Neural cell (in vitro differentiated cells): ENCODE data around the gene NELL2. TPM values are rescaled to one million over a fixed set of nuclear protein-coding genes. Genes with fewer than 3 reads are reported as not detected.
"Not testable (repeated sequence)": the region's sequence is repeated elsewhere in the genome, so short reads cannot be mapped to it uniquely, and the experiment has no call there.

Experiments
- H2AFZ ChIP-seq: fragments of 200-600, 300-800 bp; sonication (generic), shearing (Covaris generic); 2 replicates; pipeline ENCODE4 v1.6.0; 2014; ENCODE audit warnings: low read depth, mild to moderate bottlenecking, antibody characterized with exemption, low read length, moderate library complexity
- H3F3A ChIP-seq: fragments of 200-600 bp; shearing (Covaris generic); 2 replicates; pipeline ENCODE4 v1.6.1; 2016; ENCODE audit warnings: mild to moderate bottlenecking, moderate library complexity, mixed read lengths, antibody characterized with exemption, low read length; ENCODE audit not compliant: insufficient read depth, poor library complexity, severe bottlenecking
- H3K27ac ChIP-seq: fragments of 200-600, 300-800 bp; sonication (generic), shearing (Covaris generic); 2 replicates; pipeline ENCODE4 v1.5.1; 2014; ENCODE audit warnings: mild to moderate bottlenecking, low read length, moderate library complexity
- H3K27me3 ChIP-seq: fragments of 300-800, 200-600 bp; sonication (generic), shearing (Covaris generic); 2 replicates; pipeline ENCODE4 v1.6.0; 2014; ENCODE audit warnings: mild to moderate bottlenecking, low read depth, low read length, moderate library complexity; ENCODE audit not compliant: insufficient read depth
- H3K36me3 ChIP-seq: fragments of 300-800, 200-600 bp; sonication (generic), shearing (Covaris generic); 2 replicates; pipeline ENCODE4 v1.5.1; 2014; ENCODE audit warnings: mild to moderate bottlenecking, antibody characterized with exemption, low read length, moderate library complexity; ENCODE audit not compliant: insufficient read depth
- H3K4me2 ChIP-seq: fragments of 300-800, 200-600 bp; sonication (generic), shearing (Covaris generic); 2 replicates; pipeline ENCODE4 v1.6.0; 2014; ENCODE audit warnings: mild to moderate bottlenecking, low read length
- H3K4me3 ChIP-seq: fragments of 300-800, 200-600 bp; sonication (generic), shearing (Covaris generic); 2 replicates; pipeline ENCODE4 v1.5.1; 2014; ENCODE audit warnings: mild to moderate bottlenecking, low read length, moderate library complexity
- H3K79me2 ChIP-seq: fragments of 200-600 bp; shearing (Covaris generic); replicated peaks from 2 replicates; pipeline ENCODE4 v1.6.0; 2014; ENCODE audit warnings: mild to moderate bottlenecking, low read length, moderate library complexity; ENCODE audit not compliant: insufficient read depth
- H3K9ac ChIP-seq: fragments of 300-800, 200-600 bp; sonication (generic), shearing (Covaris generic); 2 replicates; pipeline ENCODE4 v1.6.1; 2016; ENCODE audit warnings: mild to moderate bottlenecking, low read length, mixed read lengths
- H3K9me2 ChIP-seq: fragments of 200-600 bp; shearing (Covaris generic); 2 replicates; pipeline ENCODE4 v1.6.1; 2016; ENCODE audit warnings: mild to moderate bottlenecking, low read length, mixed read lengths; ENCODE audit not compliant: insufficient read depth
- H3K9me3 ChIP-seq: fragments of 200-600, 300-800 bp; sonication (generic), shearing (Covaris generic); 2 replicates; pipeline ENCODE4 v1.6.1; 2016; ENCODE audit warnings: mild to moderate bottlenecking, mixed run types, low read length, moderate library complexity, mixed read lengths
- H4K20me1 ChIP-seq: fragments of 200-600 bp; shearing (Covaris generic); 2 replicates; pipeline ENCODE4 v1.6.1; 2016; ENCODE audit warnings: mild to moderate bottlenecking, mixed run types; ENCODE audit not compliant: insufficient read depth
- EP300 ChIP-seq: fragments of 450-650 bp; conservative IDR thresholded peaks from 2 replicates; pipeline ENCODE4 v1.6.1; 2014; ENCODE audit warnings: antibody characterized with exemption, mild to moderate bottlenecking, moderate library complexity; ENCODE audit not compliant: poor library complexity, severe bottlenecking
- EZH2 ChIP-seq: fragments of 200-600, 300-800 bp; shearing (Covaris generic), sonication (generic); IDR thresholded peaks from 2 replicates; pipeline ENCODE4 v1.6.1; 2014; ENCODE audit warnings: antibody characterized with exemption, low read length, borderline replicate concordance, mild to moderate bottlenecking; ENCODE audit not compliant: insufficient read depth, poor library complexity, severe bottlenecking
- MXI1 ChIP-seq: fragments of 450-650 bp; conservative IDR thresholded peaks from 2 replicates; pipeline ENCODE4 v1.6.1; 2014; ENCODE audit warnings: antibody characterized with exemption, mild to moderate bottlenecking; ENCODE audit not compliant: poor library complexity, severe bottlenecking
- POLR2AphosphoS5 ChIP-seq: IDR thresholded peaks from 2 replicates; pipeline ENCODE4 v1.6.1; 2012
- RAD21 ChIP-seq: fragments of 450-650 bp; conservative IDR thresholded peaks from 2 replicates; pipeline ENCODE4 v1.6.1; 2014; ENCODE audit warnings: antibody characterized with exemption, mild to moderate bottlenecking, moderate library complexity
- REST ChIP-seq: IDR thresholded peaks from 2 replicates; pipeline ENCODE4 v1.6.1; 2012; ENCODE audit warnings: borderline replicate concordance
- SMC3 ChIP-seq: fragments of 450-650 bp; conservative IDR thresholded peaks from 2 replicates; pipeline ENCODE4 v1.6.1; 2014; ENCODE audit warnings: antibody characterized with exemption, mild to moderate bottlenecking, moderate library complexity; ENCODE audit not compliant: poor library complexity
- TAF1 ChIP-seq: IDR thresholded peaks from 2 replicates; pipeline ENCODE4 v1.6.1; 2012; ENCODE audit warnings: low read depth
- polyA plus RNA-seq: library from polyadenylated mRNA; depleted of rRNA; stranded (reverse); fragments of >200 nt; gene quantifications from 2 replicates; pipeline ENCODE4 v1.2.3, GENCODE V29; 2014
- TF ChIP-seq, protein P1 (sequence below): fragments of 450-650 bp; IDR thresholded peaks from 2 replicates; pipeline ENCODE4 v1.5.1; 2014; ENCODE audit warnings: antibody characterized with exemption, mild to moderate bottlenecking, moderate library complexity; ENCODE audit not compliant: poor library complexity, severe bottlenecking

Gene NELL2
- polyA plus RNA-seq, 1 donor from 2014 or later = 41.8 TPM

GRCh38 chr12:44835641-44836379, 40.3 kb downstream of the NELL2 start:
- H3K27ac ChIP-seq = no peak overlapping the region
- no peaks in the 10 kb centered on the region for H3F3A ChIP-seq
- H3K4me3 ChIP-seq = no peak overlapping the region
- no peaks in the 10 kb centered on the region for H4K20me1 ChIP-seq
- no peak overlapping the region for H3K4me2 ChIP-seq
- H3K9me2 ChIP-seq = no peaks in the 10 kb centered on the region
- no peaks in the 10 kb centered on the region for H3K79me2 ChIP-seq
- H3K27me3 ChIP-seq = no peaks in the 10 kb centered on the region
- no peak overlapping the region for H3K9ac ChIP-seq
- TF ChIP-seq REST (no peak), RAD21 (no peak), EP300 (no peak), POLR2AphosphoS5 (no peak), SMC3 (no peak), TAF1 (no peak), EZH2 (no peak), MXI1 (no peak)
- TF ChIP-seq, protein P1, sequence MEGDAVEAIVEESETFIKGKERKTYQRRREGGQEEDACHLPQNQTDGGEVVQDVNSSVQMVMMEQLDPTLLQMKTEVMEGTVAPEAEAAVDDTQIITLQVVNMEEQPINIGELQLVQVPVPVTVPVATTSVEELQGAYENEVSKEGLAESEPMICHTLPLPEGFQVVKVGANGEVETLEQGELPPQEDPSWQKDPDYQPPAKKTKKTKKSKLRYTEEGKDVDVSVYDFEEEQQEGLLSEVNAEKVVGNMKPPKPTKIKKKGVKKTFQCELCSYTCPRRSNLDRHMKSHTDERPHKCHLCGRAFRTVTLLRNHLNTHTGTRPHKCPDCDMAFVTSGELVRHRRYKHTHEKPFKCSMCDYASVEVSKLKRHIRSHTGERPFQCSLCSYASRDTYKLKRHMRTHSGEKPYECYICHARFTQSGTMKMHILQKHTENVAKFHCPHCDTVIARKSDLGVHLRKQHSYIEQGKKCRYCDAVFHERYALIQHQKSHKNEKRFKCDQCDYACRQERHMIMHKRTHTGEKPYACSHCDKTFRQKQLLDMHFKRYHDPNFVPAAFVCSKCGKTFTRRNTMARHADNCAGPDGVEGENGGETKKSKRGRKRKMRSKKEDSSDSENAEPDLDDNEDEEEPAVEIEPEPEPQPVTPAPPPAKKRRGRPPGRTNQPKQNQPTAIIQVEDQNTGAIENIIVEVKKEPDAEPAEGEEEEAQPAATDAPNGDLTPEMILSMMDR = no peak
- H3K9me3 ChIP-seq = no peaks in the 10 kb centered on the region
- H2AFZ ChIP-seq = no peak overlapping the region
- H3K36me3 ChIP-seq = no peaks in the 10 kb centered on the region

DNA sequence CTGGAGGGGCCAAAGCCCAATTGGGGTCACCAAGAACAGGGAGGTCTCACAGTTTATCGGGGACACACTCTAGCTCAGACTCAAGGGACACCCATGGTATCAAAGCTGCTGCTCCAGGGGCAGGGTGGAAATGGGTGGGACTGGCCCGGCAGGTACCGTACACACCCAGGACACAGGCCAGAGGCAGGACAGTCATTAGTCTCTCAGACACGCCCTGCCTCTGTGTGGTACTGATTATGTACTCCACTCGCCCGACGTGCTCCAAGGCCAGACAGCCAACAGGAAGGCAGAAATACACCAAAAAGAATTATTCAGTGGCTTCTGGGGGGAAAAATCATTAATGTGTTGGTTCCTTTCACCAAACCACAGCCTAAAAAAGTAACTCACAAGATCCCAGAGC, 41.1 kb downstream of the NELL2 start:
- not testable (repeated sequence) for H3K9ac ChIP-seq, H3K36me3 ChIP-seq, H3K9me2 ChIP-seq, H4K20me1 ChIP-seq, H3K27ac ChIP-seq, H3K4me3 ChIP-seq, H3K79me2 ChIP-seq, H3K9me3 ChIP-seq, H3K27me3 ChIP-seq, H2AFZ ChIP-seq, H3K4me2 ChIP-seq, H3F3A ChIP-seq

DNA sequence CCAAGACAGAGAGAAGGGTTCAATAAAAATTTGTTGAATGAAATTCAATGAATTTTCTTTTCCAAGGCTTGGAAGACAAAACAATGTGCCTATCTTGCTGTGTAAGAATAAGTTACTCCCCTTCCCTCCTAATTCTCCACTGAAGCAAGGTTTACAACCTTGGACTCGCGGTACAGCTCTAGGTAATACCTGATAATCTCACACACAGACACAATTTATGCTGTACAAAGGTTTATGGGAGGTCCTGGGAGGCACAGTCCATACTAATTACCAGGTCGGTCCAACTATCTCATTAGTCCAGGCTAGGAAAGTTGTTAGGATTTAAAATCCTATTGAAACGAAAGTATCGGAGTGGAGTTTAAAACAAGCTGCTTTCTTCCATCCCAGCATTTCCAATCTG, 42.6 kb downstream of the NELL2 start:
- Histone ChIP-seq H3K4me2 (no peak overlapping the region), H3K9ac (no peak overlapping the region), H3K9me2 (no peaks in the 10 kb centered on the region), H3K4me3 (no peak overlapping the region), H2AFZ (no peak overlapping the region), H4K20me1 (no peaks in the 10 kb centered on the region), H3K27me3 (no peaks in the 10 kb centered on the region), H3K79me2 (peaks cover 4% of the 10 kb centered on the region), H3K9me3 (no peaks in the 10 kb centered on the region), H3K36me3 (no peaks in the 10 kb centered on the region), H3F3A (no peaks in the 10 kb centered on the region), H3K27ac (no peak overlapping the region)
- TF ChIP-seq EZH2 (no peak), MXI1 (no peak), REST (no peak), TAF1 (no peak), SMC3 (no peak), EP300 (no peak), POLR2AphosphoS5 (no peak)
- TF ChIP-seq, protein P1 = no peak
